Erythroblast (primary cell): ENCODE data around the gene DOCK9.

Experiments used
- DNase-seq, 2 experiments: peaks; one replicate each; lab custom pipeline; 2025; lab: John Stamatoyannopoulos, UW
- GATA1 ChIP-seq: IDR thresholded peaks from 2 replicates; pipeline ENCODE4 v1.6.1; 2011; ENCODE audit warnings: low read depth, mild to moderate bottlenecking, control low read depth, low read length, moderate library complexity
- POLR2A ChIP-seq: IDR thresholded peaks from 2 replicates; pipeline ENCODE4 v1.6.1; 2011; ENCODE audit warnings: mild to moderate bottlenecking, low read length

DOCK9 gene

GRCh38 chr13:98798849-98799645 is 178.8 kb downstream of the DOCK9 start:
- TF ChIP-seq GATA1 = no peak
- no peak for TF ChIP-seq POLR2A
- DNase-seq = no peak

GRCh38 chr13:98797456-98797855 is 180.4 kb downstream of the DOCK9 start:
- DNase-seq = peak in 1 of 2 experiments; percentile 14
- TF ChIP-seq GATA1 (no peak), POLR2A (no peak)

GRCh38 chr13:98796798-98797197 is 181.1 kb downstream of the DOCK9 start:
- no peak for TF ChIP-seq POLR2A
- TF ChIP-seq GATA1 = no peak
- peak; percentile 82 to 91 for DNase-seq

GRCh38 chr13:98796191-98796590 is 181.7 kb downstream of the DOCK9 start:
- no peak for DNase-seq
- TF ChIP-seq GATA1 (no peak), POLR2A (no peak)

GRCh38 chr13:98795220-98795619 is 182.6 kb downstream of the DOCK9 start:
- DNase-seq = no peak
- TF ChIP-seq GATA1 (no peak), POLR2A (no peak)

GRCh38 chr13:98794498-98794897 is 183.4 kb downstream of the DOCK9 start:
- peak in 1 of 2 experiments; percentile 6 for DNase-seq
- no peak for TF ChIP-seq GATA1
- no peak for TF ChIP-seq POLR2A

GRCh38 chr13:98792785-98793495 is 184.9 kb downstream of the DOCK9 start:
- DNase-seq = no peak
- TF ChIP-seq GATA1 = no peak
- TF ChIP-seq POLR2A = no peak

GRCh38 chr13:98792321-98792720 is 185.5 kb downstream of the DOCK9 start:
- TF ChIP-seq GATA1 = no peak
- TF ChIP-seq POLR2A = no peak
- no peak for DNase-seq

GRCh38 chr13:98791611-98792010 is 186.3 kb downstream of the DOCK9 start:
- DNase-seq = no peak
- TF ChIP-seq POLR2A = no peak
- no peak for TF ChIP-seq GATA1

GRCh38 chr13:98787996-98788395 is 189.9 kb downstream of the DOCK9 start:
- no peak for TF ChIP-seq POLR2A
- DNase-seq = no peak

GRCh38 chr13:98787173-98787572 is 190.7 kb downstream of the DOCK9 start:
- DNase-seq = no peak
- TF ChIP-seq POLR2A (no peak), GATA1 (no peak)

- TF ChIP-seq POLR2A = no peak
- no peak for TF ChIP-seq GATA1
- DNase-seq = no peak
Observed at GRCh38 chr13:98786023-98786422, 191.8 kb downstream of the DOCK9 start.

- TF ChIP-seq GATA1 (no peak), POLR2A (no peak)
- DNase-seq = no peak
Observed at GRCh38 chr13:98785405-98785804, 192.5 kb downstream of the DOCK9 start.

GRCh38 chr13:98784666-98785065 is 193.2 kb downstream of the DOCK9 start:
- no peak for TF ChIP-seq GATA1
- TF ChIP-seq POLR2A = no peak
- no peak for DNase-seq
